HG02759 (cell line): Measurements from ENCODE around the gene CDHR3.
"Not testable (repeated sequence)": the region's sequence is repeated elsewhere in the genome, so short reads cannot be mapped to it uniquely, and the experiment has no call there.

ENCODE experiments used
- ATAC-seq: cut with Tn5 transposase; IDR thresholded peaks from one replicate; pipeline ENCODE4 v1.9.1; 2021; ENCODE audit warnings: mild to moderate bottlenecking, moderate library complexity; ENCODE audit not compliant: unreplicated experiment

CDHR3 gene

DNA sequence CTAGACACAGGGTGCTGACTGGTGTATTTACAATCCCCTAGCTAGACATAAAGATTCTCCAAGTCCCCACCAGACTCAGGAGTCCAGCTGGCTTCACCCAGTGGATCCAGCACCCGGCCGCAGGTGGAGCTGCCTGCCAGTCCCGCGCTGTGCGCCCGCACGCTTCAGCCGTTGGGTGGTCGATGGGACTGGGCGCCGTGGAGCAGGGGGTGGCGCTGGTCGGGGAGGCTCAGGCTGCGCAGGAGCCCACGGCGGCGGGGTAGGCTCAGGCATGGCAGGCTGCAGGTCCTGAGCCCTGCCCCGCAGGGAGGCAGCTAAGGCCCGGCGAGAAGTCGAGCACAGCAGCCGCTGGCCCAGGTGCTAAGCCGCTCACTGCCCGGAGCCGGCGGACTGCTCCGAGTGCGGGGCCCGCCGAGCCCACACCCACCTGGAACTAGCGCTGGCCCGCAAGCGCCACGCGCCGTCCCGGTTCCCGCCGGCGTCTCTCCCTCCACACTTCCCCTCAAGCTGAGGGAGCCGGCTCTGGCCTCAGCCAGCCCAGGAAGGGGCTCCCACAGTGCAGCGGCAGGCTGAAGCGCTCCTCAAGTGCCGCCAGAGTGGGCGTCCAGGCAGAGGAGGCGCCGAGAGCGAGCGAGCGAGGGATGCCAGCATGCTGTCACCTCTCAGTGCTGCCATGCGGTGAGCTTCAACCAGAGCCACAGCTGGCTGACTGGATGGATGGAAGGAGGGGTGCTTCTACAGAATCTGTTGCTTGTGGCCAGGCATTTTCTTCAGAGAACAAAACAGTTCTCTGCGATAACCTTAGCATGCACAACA lies 7.2 kb upstream of the CDHR3 start:
- not testable (repeated sequence) for ATAC-seq

DNA sequence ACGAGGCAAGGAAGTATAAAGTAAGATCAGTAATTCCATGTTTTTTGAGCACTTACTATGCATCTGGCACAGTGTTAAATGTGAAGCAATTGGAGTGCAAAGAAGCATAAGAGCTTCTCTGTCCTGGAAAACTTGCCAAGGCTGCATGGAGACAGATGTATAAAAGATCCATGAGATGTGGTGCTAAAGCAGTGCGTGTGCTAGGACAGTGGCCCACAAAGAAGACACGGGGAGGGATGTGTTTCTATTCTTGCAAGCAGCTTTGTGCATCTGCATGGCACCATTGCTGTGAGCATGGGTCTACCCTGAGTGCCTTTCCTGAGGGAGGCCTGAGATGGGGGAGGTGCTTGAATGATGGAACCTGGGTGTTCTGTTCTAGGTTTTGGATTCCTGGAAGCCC lies 5.1 kb upstream of the CDHR3 start:
- ATAC-seq = no peak

DNA sequence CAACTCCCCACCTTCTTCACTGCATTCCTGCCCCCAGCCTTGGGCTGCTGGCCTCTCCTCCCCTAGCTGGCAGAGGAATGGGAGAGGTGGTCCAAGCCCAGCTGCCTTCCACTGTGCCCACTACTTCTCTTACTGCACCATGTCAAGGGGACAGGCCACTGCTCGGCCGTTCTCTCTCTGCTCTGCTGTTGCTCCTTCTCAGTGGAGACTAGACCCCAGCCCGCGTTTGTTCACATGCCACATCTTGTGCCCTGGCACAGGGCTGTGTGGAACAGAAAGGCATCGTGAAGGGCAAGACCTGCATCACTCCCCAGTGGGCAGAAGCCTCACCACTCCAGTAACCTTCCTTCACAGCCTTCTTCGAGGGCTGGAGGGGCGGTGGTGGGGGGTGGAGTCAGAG lies 711 bp upstream of the CDHR3 start:
- no peak for ATAC-seq

DNA sequence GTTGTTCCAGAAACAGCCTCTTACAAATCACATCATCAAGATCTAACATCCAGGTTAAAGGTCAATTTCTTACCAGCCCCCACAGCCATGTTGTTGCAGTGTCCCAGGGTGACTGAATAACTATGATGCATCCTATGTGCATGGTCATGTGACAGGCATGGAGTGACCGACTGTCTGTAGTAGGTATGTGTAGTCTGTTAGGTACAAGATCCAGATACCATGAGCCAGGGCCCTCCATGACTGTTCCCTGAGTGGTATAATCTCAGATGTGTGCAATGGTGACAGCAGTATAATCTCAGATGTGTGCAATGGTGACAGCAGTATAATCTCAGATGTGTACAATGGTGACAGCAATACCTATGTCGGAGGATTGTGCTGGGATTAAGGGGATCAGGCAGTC lies 8.8 kb downstream of the CDHR3 start:
- no peak for ATAC-seq

DNA sequence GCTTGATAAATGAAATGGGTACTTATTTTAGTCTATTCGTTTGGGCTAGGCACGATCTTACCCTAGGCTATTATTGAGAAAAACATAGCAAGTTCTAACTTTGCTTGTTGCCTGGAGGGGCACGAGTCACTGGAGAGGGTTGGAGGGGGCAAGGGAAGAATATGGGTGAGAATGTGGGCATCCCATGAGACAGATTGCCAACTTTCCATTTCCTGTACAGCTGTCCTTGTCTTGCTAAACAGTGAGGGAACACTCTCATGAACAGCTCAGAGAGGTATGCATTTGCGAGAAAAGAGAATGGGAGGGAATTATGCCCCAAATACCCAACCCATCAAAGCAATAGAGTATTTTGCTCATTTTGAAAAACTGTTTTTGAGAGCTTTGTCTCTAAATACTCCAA lies 9.2 kb downstream of the CDHR3 start:
- ATAC-seq = no peak

DNA sequence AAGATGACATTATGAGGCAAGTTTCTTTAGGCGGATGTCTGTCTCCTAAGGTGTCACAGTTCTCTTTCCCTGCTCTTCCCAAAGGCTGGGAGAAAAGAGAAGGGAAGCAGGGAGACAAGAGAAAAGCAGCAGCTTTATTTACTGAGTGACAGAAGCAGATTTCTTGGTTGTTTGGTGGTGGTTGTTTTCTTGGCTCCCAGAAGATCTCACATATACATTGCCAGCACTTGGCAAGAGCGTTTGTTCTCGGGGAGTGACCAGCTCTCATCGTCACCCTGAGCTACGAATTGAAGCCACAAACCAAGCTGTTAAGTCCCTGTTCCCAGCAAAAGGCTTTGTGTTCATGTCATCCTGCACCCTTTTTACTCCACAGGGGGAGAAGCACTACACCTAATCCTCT lies 11.4 kb downstream of the CDHR3 start:
- no peak for ATAC-seq

DNA sequence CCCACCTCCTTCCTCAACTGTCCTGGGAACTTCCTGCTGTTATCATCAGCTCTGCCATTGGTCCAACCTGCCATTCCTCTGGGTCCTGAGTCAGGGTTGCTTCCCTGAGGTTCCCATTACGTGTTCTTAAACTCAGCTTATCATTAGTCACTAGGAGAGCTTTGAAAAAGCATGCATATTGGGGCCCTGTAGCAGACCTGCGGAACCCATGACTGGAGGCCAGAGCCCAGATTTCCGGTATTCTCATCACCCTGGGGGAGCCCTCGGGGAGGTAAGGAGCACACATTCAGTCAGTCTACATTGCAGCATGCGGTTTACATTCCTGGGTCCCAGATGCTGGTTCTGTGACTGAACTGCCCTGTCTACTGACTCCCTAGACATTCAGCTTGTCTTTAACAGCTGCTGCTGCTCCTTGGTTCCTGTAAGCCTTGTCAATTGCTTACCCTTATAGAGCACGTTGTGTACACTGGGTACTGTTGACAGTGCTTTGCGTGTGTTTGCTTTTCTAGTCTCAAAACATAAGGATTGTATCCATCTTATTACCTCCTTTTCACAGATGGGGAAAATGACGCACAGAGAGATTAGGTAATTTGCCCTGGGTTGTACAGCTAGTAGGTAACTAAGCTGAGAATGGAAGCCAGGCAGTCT lies 12.8 kb downstream of the CDHR3 start:
- no peak for ATAC-seq

DNA sequence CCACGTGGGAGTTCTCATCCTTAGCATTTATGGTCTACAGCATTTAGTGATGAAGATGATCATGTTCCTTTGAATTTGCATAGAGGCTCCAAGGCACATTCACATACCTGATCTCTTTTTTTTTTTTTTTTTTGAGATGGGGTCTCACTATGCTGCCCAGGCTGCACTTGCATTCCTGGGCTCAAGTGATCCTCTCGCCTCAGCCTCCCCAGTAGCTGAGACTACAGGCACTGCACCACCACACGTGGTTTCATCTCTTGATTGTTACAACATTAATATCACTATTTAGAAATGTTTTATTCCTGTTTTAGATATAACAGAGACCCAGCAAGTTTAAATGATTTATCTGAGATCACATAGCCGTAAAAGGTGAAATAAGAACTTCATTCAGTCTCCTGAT lies 13.8 kb downstream of the CDHR3 start:
- no peak for ATAC-seq

DNA sequence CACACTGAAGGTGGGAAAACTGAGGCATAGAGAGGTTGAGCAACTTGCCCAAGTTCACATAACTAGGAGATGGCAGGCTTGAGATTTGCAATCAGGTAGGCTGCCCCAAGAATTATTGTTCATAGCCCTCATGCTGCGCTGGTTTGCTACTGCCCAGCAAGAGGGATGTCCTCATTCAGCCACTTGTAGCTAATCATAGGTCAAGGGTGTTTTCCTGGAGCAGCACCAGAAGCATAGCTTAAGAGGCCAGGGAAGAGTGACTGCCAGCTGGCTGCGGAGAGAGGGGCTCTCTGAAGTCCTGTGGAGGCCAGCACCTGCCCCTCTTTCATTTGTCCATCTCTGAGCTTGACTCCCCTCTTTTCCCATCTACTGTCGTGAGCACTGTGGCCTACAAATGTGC lies 15.0 kb downstream of the CDHR3 start:
- no peak for ATAC-seq

DNA sequence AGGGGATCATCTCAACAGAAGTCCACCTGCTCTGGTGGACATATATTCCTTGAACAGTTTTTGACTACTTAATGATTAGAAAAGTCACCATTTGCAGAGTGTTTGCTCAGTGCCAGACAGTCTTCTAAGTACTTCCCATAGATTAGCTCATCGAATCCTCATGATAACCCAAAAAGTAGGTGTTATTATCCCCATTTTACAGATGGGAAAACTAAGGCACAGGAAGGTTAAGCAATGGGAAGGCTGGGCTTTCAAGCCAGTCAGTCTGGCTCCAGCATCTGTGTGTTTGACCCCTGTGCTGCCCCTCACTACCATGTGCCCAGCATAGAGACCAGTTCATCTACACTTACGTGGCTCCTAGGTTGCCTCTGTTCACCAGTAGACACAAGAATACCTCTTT lies 15.9 kb downstream of the CDHR3 start:
- no peak for ATAC-seq

DNA sequence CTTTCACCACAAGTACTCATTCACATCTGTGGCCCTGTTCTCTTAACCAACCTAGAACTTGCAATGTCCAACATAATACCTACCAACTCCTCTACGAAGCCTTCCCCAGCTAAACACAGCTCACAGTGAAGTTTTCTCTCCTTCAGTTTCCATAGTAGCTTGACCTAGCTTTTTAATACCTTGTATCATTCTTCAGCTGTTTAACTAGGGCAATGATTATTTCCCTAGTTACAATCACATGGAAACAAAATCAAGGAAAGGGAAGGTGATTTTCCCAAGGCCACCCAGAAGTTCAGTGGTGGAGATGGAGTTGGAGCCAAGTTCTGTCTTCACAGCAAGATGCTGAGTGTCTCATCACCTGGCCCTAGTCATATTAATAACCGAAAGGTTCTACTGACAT lies 16.3 kb downstream of the CDHR3 start:
- ATAC-seq = no peak

DNA sequence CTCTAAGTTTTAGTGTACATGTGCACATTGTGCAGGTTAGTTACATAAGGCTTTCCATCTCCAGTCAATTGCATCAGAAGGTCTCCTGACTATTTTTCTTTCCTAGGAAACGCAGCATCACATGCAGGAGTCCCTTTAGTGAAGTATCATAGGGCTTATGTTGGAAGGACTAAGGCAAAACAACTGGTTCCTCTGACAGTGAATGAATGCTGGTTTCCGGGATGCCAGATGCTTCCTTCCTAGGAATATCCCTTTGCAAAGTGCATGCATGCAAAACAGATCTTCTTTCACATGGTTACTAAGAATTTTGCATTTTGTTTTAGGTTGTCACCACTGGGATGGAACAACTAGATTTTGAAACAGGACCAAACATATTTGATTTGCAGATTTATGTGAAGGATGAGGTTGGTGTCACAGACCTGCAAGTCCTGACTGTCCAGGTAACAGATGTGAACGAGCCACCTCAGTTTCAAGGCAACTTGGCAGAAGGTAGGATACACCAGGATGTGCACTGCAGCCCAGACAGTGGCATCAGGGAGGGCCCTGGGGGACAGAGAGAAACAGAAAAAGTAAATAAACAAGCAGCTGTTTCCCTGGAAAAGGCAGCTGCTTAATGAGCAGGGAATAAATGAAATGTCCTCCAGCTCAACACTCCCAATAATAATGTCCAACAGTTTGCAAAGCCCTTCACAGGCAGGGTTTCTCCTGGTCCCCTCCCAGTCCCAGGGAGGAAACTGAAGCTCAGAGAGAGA lies 17.8 kb downstream of the CDHR3 start:
- ATAC-seq = no peak

DNA sequence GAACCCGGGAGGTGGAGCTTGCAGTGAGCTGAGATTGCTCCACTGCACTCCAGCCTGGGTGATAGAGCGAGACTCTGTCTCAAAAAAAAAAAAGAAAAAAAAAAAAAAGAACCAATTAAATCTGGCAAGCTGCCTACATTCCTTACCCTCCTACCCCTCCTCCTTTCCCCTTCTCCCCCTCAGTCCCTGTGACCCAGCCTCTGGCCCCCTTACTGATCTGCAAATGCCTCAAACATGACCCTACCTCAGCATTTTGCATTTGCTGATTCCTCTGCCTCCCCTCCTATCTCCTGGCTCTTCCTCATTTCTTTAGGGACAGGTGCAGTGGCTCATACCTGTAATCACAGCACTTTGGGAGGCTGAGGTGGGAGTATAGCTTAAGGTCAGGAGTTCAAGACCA lies 19.3 kb downstream of the CDHR3 start:
- no peak for ATAC-seq

DNA sequence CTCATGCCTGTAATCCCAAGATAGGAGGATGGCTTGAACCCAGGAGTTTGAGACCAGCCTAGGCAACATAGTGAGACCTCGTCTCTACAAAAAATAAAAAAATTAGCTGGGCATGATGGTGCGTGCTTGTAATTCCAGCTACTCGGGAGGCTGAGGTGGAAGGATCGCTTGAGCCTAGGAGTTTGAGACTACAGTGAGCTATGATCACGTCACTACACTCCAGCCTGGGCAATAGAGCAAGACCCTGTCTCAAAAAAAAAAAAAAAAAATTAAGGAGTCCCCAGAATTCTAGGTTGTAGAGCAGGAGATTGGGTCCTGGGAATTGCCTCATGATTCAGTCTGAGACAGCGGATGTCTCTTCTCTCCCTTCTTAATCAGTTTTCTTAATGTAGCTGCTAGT lies 21.7 kb downstream of the CDHR3 start:
- not testable (repeated sequence) for ATAC-seq

DNA sequence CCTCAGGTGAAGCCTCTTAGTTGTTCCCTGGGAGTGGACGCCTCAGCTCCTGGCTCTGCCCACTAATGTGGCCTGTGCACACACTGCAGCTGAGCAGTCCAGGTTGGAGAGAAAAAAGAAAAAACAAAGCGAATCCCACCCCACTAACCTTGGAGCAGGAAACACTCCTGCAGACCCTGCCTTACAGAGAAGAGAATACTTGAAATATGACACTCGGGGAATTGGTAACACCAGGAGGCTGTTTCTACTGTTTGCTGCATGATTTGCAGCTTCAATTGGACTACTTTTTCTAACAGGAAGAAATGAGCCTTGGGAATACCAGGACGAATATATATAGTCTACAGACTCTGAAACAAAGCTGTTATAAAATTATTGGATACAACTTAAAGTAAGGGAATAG lies 22.2 kb downstream of the CDHR3 start:
- no peak for ATAC-seq

DNA sequence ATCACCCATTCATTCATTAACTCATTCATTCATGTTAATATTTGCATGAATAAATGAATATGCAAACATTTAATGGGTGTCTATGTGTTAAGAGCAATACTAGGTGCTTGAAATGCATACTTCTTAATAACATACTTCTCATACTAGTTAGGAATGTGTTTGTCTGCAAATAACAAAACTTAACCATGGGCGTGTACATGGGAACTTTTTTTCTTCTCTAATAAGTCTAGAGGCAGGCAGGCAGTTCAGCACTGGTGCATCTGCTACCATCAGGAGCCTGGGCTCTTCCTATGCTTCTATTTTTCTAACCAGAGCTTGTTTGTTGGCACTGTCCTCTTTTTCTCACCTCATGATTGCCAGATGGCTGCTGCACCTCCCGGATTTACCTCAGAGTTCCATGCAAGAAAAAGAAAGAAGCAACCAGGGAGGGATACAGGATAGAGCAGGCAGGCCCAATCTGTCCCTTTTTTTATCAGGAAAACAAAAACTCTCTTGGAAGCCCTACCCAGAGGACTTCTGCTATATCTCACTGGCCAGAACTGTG lies 22.7 kb downstream of the CDHR3 start:
- no peak for ATAC-seq

DNA sequence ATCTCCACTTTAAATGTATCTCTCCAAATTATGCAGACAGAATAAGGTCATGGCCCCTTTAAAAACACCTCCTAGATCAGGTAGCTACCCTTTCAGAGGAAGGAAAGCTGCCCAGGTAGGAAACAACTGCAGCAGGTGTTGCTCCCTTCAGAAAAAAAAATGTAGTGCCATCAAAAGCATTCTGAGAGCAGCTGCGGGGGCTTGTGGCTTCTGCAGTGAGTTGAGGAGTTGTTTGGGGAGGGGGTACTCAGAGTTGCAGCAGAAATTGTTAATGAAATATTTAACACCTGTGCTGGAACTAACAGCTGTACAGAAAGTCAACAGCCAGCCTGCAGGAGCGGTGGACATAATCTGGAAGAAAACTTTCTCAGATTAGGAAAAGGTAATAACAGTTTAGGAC lies 24.0 kb downstream of the CDHR3 start:
- ATAC-seq = no peak

DNA sequence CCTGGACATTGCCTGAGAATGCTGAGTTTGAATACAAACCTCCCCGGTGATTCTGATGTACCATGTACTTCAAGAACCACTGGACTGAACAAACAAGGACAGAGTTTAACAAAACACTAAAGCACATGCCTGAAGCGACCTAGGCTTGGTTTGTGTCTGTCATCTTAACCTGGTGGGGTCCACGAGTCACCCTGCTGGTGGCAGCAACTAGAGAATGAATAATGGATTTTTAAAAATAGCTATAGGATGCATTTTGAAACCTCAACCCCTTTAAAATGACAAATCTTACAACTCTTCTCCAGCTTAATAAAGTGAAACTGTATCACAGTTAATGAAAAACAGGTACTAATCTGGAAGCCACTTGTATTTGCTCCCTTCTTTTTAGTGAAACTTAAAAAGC lies 25.2 kb downstream of the CDHR3 start:
- ATAC-seq = no peak

DNA sequence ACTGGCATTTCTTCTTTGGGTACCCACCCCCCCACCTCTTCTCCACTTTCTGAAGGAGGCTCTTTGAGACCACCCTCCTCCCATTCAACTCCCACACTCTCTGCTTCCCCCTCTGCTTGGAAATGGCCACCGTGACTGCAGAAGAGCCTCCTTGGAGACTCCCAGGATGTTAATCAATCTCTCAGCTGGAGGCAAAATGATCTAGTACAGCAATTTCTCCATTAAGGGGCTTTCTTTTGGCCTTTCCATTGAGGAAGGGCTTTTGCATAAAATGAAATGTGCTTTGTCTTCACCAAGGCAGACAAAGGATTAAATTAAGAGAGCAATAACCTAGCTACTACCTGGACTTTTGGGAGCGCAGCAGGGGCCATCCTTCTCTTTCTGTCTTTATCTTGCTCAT lies 26.1 kb downstream of the CDHR3 start:
- ATAC-seq = no peak

DNA sequence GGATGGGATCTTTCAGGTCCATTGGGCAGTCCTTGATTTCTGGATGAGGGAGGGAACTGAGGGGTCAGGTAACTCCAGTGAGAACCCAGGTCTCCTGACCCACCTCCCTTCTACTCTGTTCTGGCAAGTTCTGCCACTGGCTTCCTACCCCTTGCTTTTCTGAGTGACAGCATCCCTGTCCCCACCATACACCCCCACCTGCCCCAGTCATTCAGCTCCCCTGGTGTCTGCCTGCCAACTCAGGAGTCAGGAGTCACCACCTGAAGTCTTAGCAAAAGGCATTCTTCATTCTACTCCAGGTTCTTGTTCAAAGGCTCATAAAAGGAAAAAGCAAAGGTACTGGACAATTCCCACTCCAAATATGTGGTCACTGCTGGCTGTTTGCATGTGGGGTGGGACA lies 26.6 kb downstream of the CDHR3 start:
- no peak for ATAC-seq

DNA sequence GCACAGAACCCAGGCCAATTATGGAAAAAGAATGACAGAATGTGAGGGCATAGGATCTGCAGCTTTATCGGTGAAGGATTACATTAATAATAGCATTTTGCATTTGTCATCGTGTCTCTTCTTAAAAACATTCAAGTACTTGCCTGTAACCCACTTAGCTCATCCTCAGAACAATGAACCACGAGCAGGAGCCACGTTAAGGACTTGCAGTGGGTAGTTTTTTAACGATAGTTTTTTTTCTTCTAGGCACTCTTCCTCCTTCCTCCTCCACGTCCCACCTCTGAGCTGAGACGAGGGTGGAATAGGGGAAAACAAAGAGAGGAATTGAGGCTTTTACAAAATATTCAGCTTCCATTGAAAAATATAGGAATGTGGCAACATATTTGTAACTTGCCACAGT lies 27.1 kb downstream of the CDHR3 start:
- no peak for ATAC-seq
